Umbilical cord (tissue), 2 donors: Measurements from ENCODE around the gene CD7. TPM values are rescaled to one million over a fixed set of nuclear protein-coding genes. Genes with fewer than 3 reads are reported as not detected.
A peak's percentile ranks its signal among the peaks of the same experiment; 100 is the strongest.

Experiments
- DNase-seq: peaks from one replicate; pipeline ENCODE4 v3.0.0-alpha.2; 2015; ENCODE audit warnings: low spot score
- total RNA-seq: library from RNA; depleted of rRNA; stranded (reverse); fragments of >200 nt; gene quantifications from one replicate; pipeline ENCODE4 v1.2.3, GENCODE V29; 2014; ENCODE audit warnings: low replicate concordance; ENCODE audit not compliant: insufficient read depth

Gene CD7
- total RNA-seq, 1 donor from 2014 or later: 2.9 TPM

GRCh38 chr17:82278786-82279391 lies 38.5 kb downstream of the CD7 start:
- DNase-seq: no peak

GRCh38 chr17:82278308-82278707 lies 39.1 kb downstream of the CD7 start:
- DNase-seq: no peak

GRCh38 chr17:82277851-82278250 lies 39.6 kb downstream of the CD7 start:
- DNase-seq: no peak

DNA sequence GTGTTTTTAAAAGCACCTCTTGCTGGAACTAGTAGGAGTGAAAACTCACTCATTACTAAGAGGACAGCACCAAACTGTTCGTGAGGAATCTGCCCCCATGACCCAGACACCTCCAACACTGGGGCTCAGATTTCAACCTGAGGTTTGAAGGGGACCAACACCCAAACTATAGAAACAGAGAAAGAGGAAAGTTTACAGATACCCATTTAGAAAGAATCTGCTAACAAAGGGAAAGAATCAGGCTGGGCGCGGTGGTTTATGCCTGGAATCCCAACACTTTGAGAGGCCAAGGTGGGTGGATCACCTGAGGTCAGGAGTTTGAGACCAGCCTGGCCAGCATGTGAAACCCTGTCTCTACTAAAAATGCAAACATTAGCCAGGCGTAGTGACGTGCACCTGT lies 40.5 kb downstream of the CD7 start:
- no peak for DNase-seq

DNA sequence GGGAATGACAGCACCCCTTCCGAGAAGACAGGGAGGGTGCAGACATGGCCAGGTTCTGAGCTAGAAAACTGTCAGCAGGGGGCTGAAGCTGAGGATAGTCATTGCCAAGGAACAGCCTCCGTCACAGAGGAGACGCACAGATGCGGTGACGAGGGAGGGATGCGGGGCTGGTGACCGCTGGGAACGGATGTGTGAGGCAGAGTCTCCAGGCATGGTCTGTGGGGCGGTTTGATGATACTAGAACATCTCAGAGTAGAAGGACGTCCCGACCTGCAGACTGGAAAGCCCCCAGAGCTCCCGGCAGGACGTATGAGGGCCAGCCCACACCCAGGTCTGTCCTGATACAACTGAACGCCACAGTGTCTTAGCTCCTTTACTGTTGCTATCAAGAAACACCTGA lies 42.1 kb downstream of the CD7 start:
- no peak for DNase-seq

DNA sequence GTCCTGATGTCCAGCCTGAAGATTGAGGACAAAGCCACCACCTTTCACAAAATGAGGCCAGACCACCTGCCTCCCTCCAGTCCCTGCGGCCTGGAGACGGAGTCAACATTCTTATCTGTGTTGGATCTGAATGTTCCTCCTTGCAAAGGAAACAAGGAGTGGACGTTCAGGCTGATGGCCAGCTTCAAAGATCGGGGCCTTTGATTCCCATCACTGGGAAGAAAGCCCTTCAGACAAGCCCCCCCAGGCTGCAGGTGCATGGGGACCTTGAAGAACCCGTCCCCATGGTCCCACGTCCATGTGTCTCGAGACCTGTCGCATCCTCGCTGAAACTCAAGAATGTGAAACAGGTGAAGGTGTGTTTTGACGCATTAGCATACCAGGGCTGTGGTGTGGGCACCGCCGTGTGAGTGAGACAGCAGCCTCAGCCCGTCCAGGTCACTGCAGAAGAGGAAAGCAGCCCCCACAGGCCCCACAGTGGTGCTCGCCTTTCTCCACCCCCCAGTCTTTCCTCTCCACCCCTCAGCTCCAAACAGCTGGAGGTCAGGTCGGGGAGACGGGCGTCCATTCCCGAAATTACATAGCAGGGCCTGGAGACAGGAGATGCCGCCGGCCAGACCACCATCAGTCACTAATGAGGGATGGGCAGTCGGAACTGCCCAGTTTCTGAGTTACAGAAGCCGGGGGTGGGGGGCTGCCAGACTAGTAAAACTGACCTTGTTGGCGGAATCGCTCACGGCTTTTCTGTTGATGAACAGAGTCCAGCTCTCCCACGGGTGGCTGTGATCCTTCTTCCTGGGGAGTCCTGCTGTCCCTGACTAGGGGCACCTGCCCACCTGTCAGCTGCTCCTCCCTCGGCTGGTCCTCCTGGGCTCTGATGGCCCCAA lies 43.0 kb downstream of the CD7 start:
- DNase-seq: no peak

DNA sequence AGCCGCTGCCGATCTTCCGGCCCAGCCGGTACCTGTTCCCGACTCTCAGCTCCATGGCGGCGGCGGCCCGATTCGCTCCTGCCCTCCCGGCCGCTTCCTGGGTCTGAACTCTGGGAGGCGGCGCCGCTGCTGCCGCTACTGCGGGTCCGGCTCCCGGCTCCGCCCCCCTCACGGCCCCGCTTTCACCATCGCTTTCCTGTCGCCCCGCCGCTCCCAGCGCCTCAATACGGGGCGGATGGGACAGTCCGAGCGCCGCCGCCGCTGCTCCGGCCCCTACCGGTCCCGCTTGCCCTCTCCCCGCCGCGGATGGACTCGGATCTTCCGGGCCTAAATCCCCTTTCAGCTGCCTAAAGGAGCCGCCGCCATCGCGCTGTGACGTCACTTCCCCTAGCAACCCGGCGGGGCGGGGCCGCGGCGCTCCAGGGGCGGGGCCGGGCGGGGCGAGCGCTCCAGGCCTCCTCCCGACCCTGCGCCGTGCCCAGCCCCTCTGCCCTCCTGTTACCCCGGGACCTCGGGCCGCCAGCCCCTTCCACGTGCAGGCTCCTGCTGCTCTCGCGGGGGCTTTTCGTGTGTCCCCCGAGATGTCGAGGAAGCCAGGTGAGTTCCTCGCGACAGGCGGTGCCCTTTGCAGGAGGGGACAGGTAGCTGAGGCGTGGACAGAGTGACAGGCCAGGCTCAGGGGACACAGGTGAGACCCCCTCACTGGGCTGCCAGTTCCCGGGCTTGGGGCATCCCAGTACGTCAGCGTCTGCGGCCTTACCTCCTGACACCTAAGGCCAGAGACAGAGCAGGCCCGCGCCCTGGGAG lies 43.9 kb downstream of the CD7 start, which contains the start of gene CSNK1D:
Gene CSNK1D, minus strand, starts transcription at position 374 of the 807 bp plus-strand sequence. Its CDS starts 319 bp downstream, at position 55.
- peak; percentile 94 for DNase-seq

DNA sequence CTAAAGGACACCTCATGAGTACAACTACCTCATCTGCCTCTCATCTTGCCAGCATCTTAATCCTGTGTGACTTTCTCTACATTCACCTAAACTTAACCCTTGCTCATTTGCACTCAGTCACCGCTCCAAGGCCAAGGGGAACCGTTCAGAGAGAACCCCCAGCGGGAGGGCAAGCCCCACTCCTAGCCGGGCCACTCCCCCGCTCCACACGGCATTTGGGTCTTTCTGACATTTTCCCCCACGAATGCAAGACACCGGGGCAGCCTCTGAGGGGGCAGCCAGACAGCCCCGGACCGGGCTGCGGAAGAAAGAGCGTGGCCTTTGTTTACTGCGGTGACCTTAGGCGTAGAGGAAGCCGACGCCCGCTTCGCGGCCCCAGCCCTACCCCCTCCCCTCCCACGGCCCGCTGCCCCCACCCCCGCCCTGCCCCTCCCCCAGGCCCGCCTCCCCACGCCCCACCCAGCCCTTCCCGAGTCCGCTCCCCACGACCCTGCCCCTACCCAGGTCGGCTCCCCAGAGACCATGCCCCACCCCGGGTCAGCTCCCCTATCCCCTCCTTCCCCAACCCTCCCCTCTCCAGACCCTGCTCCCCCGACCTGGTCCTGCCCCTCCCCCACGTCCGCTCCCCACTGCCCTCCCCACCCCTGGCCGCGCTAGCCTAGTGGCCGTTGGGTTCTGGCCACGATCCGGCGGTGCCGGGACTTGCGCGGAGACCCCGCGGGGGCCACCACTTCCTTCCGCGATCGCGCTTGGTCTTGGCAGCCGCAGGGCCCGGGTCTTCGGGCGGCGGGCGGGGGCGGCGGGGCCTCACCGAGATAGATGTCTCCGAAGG lies 44.7 kb downstream of the CD7 start:
- DNase-seq: no peak

DNA sequence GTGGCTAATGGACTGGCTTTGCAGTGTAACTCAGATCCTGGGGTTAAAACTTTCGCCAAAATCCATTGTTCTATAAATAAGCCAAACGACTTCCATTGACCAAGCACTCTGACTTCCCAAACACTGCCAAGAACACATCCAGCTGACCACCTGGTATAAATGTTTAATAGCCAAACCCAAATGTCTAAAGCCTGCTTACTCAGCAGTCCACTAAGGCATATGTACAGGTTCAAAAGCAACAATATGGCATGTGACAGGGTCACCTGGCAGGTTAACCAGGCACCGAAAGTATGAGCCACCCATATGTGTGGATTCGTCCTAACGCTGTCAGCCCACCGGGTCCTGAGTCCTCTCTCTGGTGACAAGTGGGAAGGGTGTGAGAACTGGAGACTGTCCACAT lies 46.0 kb downstream of the CD7 start:
- no peak for DNase-seq

DNA sequence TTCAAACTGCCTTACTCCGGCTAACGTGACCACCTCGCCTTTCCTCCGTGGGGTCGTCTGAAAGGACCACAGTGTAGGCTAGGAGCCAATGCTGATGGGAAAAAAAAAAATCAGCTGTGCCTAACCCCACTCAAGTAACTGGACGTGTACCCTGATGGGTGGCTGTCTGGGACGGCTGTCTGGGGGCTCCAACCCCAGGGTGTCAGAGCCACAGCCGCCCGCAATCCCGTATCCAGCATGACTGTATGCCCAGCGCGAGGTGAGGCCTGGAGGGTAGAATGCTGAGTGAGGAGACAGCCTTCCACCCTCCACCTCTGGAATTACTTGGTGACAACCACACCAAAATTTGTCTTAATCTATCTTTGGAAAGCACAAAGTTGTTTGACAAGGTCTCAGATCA lies 46.8 kb downstream of the CD7 start:
- no peak for DNase-seq

DNA sequence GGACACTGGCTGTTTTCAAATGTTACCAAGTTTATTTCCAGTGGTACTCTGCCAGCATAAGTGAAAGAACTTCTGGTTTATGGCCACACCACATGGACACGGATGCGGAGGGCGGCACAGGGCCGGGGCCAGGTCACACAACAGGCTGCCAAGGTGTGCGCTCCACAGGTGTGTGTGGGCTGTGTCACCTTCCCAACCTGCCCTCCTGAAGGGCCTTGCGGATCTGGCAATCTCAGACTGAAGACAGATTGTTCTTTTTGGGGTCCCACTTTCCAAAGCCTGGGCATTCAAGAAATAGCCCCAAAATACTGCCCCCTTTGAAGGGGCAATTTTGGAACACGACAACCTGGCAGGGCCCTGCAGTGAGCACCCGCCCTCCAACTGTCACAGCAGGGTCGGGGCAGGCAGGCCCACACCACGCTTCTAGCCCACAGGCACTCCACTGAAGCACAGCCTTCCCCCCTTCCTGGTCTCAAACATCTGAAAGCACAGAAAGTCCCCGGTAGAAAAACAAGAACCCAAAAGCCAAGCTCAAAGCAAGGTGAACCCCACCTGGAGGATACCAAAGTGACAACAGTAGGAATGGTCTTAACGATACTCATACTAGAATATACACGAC lies 47.4 kb downstream of the CD7 start:
- DNase-seq: no peak

DNA sequence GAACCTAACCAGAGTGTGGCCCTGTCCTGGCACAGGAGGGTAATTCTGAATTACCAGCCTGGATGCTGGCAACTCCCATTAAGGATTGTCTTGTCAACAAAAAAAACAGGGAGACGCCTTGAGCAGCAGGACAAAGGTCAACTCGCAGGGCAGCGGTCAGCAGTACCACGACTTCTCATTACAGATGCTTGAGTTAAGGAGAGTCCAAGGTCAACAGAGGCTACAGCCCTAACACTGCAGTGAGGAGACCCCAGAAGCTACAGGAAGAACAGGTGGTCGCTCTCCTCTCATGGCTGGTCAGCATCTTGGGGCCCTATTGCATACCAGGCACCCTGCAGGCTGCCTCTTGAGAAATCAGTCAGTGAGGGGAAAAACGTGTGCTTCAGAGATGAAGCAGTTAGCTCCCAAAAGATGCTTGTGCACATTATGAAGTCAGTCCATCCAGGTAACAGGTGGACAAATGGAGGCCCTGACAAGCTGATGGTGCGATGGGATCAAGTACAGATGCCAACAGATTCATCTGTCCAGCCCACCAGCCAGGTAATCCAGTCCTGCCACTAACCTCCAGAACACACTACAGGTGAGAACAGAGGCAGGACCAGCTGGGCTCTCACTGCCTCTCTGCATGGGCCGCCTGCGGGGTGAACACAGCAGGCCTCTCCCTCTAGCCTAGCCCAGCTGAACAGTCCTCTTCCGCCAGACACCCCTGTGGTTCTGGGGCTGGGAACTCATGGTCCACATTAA lies 48.1 kb downstream of the CD7 start:
- no peak for DNase-seq

DNA sequence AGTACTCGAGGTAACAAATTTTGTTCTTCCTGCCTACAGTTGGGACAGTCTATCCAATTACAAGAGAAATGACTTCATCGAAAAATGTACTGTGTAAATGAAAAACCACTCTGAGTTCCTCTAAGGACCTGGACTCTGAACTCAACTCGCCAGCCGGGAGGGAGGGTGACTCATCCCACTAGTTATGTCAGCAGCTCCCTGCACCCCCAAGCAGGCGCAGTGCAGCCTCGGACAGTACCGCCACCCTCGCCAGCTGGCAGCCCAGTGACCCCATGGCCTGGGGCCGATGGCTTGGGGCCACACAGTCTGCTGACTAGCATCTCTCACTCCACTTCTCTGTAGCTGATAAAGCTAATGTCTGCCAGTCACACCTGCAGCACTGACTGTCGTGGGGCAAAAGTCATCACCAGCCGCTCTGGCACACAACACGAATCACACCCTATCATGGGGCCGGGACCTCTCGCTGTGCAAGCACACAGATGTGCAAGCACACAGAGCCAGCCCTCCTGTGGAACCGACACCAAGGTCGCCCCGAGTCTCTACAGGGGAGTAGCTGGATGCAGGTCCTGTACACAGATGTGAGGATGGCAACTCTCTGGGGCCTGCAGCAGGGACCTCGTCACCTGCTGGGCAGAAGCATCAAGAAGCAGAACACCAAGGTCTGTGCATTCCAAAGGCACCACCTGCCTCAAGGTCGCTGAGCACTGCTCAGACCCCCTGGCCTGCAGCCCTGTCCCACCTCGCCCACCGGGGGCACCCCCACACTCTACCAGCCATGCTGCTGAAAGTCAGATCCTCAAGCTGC lies 49.6 kb downstream of the CD7 start:
- peak; percentile 85 for DNase-seq

DNA sequence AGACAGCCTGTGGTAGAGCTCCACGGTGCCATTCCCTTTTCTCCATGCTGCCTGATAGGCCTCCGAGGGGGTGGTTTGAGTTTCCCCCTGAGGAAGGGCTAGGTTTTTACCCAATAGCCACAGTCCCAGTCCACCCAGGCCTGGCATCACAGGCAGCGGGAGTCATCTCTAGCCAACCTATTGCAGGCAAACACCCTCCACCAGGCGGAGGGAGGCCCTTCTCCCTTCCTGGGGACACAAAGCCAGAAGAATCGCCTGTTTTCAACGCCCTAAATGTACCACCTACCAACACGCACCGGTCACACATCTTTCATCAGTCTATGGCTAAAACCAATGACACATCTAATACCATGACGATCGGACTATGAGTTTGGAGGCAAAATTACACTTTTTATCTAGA lies 51.3 kb downstream of the CD7 start:
- no peak for DNase-seq

Other genes starting within 250 kb of the CD7 start
- gene FASN, start 219.4 kb downstream of the CD7 start, total RNA-seq: 14.2 TPM
- gene CCDC57, start 104.8 kb downstream of the CD7 start, total RNA-seq: 17.1 TPM
- gene SLC16A3, start 88.6 kb downstream of the CD7 start, total RNA-seq: 140 TPM
- 50.3 TPM for gene CSNK1D, start 43.9 kb downstream of the CD7 start, total RNA-seq
- gene SECTM1, start 16.2 kb upstream of the CD7 start, total RNA-seq: 6.7 TPM
- gene TEX19, start 41.6 kb upstream of the CD7 start, total RNA-seq: not detected
- gene UTS2R, start 54.2 kb upstream of the CD7 start, total RNA-seq: 0.48 TPM
- gene HEXD, start 100.7 kb upstream of the CD7 start, total RNA-seq: 12.5 TPM
- 8.4 TPM for gene OGFOD3, start 101.0 kb upstream of the CD7 start, total RNA-seq
- 38.0 TPM for gene CYBC1, start 133.1 kb upstream of the CD7 start, total RNA-seq
- gene NARF, start 141.1 kb upstream of the CD7 start, total RNA-seq: 39.7 TPM
- gene FOXK2, start 202.1 kb upstream of the CD7 start, total RNA-seq: 25.0 TPM